ENCODE measurements around the gene DBN1. TPM values are rescaled to one million over a fixed set of nuclear protein-coding genes. Genes with fewer than 3 reads are reported as not detected.

DBN1 gene
- total RNA-seq, 4 donors from 2014 or later: 14.2 to 77.6 (median 23.1) TPM

DNA sequence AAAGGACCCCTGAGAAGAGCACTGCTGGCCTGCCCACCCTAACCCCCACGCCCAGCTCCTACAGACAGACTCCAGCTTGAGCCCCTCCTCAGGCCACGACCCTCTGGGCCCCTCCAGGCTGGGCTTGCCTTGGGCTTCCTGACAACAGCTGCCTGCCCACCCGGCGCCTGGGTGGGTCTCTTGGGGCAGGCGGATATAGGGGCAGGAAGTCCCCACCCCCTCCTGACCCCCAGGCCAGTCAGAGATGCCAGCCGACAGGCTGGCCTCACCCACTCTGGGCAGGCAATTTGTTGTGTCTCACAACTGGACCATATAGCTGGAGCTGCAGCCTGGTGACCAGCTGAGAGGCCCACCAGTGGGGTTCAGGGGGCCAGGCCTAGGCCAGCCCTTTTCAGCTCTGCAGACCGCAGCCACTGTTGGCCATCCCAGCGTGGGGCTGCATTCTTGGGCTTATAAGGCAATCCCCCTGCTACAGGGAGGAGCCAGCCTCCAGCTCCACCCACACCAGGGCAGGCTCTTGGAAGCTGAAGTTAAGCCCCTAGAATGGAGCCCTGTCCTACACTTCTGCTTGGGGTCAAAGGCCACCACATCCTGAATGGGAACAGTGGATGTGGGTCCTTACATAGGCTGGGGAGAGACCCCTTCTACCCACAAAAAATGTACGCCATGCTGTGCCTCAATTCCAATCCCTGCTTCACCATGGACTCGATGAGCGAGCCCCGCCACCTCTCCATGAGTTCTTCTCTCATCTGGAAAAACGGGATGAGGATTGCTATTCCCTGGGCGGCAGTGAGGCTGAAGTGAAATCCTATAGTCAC is 22.0 kb upstream of the DBN1 start:
- Histone ChIP-seq H3K4me1 (peaks cover 7 to 56% (median 24%) of the 10 kb centered on the region in 4 donors), H3K27ac (peak overlapping the region; percentile 60 to 91 (median 88)), H3K27me3 (no peaks in the 10 kb centered on the region), H3K36me3 (peaks cover 0 to 15% (median 0%) of the 10 kb centered on the region in 3 donors), H3K9me3 (no peaks in the 10 kb centered on the region), H3K4me3 (peak overlapping the region in 1 of 4 donors; percentile 64)
- TF ChIP-seq POLR2A (IDR thresholded peaks at IDR 0.05): no peak
- TF ChIP-seq, protein P1, sequence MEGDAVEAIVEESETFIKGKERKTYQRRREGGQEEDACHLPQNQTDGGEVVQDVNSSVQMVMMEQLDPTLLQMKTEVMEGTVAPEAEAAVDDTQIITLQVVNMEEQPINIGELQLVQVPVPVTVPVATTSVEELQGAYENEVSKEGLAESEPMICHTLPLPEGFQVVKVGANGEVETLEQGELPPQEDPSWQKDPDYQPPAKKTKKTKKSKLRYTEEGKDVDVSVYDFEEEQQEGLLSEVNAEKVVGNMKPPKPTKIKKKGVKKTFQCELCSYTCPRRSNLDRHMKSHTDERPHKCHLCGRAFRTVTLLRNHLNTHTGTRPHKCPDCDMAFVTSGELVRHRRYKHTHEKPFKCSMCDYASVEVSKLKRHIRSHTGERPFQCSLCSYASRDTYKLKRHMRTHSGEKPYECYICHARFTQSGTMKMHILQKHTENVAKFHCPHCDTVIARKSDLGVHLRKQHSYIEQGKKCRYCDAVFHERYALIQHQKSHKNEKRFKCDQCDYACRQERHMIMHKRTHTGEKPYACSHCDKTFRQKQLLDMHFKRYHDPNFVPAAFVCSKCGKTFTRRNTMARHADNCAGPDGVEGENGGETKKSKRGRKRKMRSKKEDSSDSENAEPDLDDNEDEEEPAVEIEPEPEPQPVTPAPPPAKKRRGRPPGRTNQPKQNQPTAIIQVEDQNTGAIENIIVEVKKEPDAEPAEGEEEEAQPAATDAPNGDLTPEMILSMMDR (IDR thresholded peaks at IDR 0.05): no peak
- DNase-seq: peak in 1 of 3 donors; percentile 66

DNA sequence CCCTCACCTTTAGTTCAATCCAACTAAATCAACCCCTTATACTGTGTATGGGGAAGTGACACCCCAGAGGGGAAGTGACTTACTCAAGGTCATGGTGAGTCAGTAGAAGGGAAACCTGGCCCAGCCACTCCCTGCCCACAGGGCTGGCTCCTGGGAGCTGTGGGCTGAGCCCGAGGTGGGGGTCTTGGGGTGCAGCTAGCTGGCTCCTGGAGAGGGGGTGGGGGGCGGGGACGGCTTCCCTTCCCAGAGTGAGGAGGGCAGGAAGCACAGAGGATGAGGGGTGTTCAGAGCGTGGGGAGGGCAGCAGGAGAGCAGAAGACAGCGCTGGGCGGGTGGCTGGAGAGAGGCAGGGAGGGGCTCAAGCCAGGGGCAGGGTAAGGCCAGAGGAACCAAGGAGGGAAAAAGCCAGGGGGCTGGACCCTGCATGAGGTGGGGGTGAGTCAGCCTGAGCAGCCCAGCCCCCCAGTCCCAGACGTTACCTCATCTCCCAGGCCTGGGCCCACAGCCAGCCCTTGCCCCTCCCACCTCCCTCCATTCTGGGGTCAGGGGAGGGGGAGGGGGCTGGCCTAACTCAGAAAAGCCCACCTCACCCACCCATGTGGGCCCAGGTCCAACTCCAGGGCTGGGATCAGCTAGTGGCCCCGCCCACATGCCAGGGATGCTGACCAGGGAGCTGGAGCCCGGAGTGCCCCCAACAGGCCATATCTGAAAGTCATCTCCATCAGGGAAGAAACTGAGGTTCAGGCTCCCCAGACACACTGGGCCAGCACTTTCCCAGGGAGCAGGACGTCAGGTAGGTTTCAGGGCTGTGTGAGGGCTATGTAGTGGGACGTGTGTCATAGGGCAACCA is 21.1 kb upstream of the DBN1 start:
- DNase-seq: peak in 1 of 3 donors; percentile 63
- Histone ChIP-seq H3K27me3 (no peaks in the 10 kb centered on the region), H3K4me1 (peaks cover 7 to 58% (median 24%) of the 10 kb centered on the region in 4 donors), H3K27ac (peak overlapping the region; percentile 60 to 91 (median 88)), H3K4me3 (peak overlapping the region in 1 of 4 donors; percentile 31), H3K36me3 (peaks cover 0 to 20% (median 0%) of the 10 kb centered on the region in 3 donors), H3K9me3 (no peaks in the 10 kb centered on the region)
- TF ChIP-seq, protein P1 (IDR thresholded peaks at IDR 0.05): peak in 1 of 6 experiments; percentile 4
- TF ChIP-seq POLR2A (IDR thresholded peaks at IDR 0.05): no peak

DNA sequence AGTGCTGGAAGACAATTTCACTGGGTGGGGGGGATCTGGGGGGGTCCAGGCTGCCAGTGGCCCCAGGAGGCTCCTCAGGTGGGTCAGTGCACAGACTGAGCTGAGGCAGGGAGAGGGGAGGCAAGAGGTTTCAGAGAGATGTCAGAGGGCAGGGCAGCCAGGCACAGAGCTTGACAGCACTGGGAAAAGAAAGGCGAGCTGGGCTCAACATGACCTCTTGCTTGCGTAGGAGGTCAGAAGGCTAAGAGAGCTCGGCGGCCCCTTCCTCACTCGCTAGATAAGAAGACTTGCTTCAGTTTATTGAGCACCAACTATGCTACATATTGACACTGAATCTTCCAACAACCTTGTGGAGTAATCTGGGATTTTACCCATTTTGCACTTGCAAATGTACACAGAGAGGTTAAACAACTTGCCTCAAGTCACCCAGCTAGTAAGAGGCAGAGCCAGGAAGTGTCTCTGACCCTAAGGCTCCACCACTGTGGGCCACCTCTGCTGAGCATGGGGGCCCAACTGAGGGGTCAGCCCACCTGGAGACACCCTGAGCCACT is 20.4 kb upstream of the DBN1 start:
- H3K27ac ChIP-seq: peak overlapping the region in 3 of 4 donors; percentile 87 to 91 (median 90)
- no peak for DNase-seq
- TF ChIP-seq, protein P1 (IDR thresholded peaks at IDR 0.05): no peak
- no peak for TF ChIP-seq POLR2A (IDR thresholded peaks at IDR 0.05)
- no peaks in the 10 kb centered on the region for H3K27me3 ChIP-seq
- H3K4me1 ChIP-seq: peaks cover 7 to 64% (median 24%) of the 10 kb centered on the region in 4 donors
- peaks cover 0 to 23% (median 0%) of the 10 kb centered on the region in 3 donors for H3K36me3 ChIP-seq
- H3K9me3 ChIP-seq: no peaks in the 10 kb centered on the region
- H3K4me3 ChIP-seq: no peak overlapping the region

DNA sequence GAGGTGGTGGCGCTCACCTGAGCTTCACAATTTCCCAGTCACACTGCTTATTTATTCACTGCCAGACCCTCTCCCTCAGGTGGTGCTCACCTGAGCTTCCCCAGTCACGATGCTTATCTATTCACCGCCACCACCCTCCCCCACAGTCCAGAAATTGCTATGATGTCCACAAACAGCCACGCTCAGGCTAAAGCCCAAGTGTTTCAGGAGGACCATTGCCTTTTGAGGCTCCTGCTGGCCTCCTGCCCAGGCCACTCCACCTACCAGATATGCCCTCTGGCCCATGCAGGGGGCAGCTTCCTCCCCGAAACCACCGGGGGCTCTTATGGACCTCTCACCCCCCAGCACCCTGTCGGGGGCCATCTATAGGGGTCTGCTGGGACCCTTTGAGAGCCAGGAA is 19.4 kb upstream of the DBN1 start:
- Histone ChIP-seq H3K4me1 (peaks cover 7 to 56% (median 23%) of the 10 kb centered on the region in 4 donors), H3K4me3 (no peak overlapping the region), H3K27me3 (no peaks in the 10 kb centered on the region), H3K9me3 (no peaks in the 10 kb centered on the region), H3K27ac (peak overlapping the region in 1 of 4 donors; percentile 90), H3K36me3 (peaks cover 0 to 29% (median 0%) of the 10 kb centered on the region in 3 donors)
- TF ChIP-seq, protein P1 (IDR thresholded peaks at IDR 0.05): no peak
- TF ChIP-seq POLR2A (IDR thresholded peaks at IDR 0.05): no peak
- no peak for DNase-seq
